AG10803 (cell line): ENCODE data around the gene A3GALT2.

ENCODE experiments used
- DNase-seq: peaks from one replicate; pipeline ENCODE4 v3.0.0; 2010; ENCODE audit warnings: low read depth
- H3K4me3 ChIP-seq: 2 replicates; pipeline ENCODE4 v1.5.1; 2011; ENCODE audit warnings: mild to moderate bottlenecking, low read length, control low read depth
- CTCF ChIP-seq: conservative IDR thresholded peaks from 2 replicates; pipeline ENCODE4 v1.5.1; 2011; ENCODE audit warnings: mild to moderate bottlenecking, low read length, control low read depth, inconsistent platforms

The A3GALT2 gene

DNA sequence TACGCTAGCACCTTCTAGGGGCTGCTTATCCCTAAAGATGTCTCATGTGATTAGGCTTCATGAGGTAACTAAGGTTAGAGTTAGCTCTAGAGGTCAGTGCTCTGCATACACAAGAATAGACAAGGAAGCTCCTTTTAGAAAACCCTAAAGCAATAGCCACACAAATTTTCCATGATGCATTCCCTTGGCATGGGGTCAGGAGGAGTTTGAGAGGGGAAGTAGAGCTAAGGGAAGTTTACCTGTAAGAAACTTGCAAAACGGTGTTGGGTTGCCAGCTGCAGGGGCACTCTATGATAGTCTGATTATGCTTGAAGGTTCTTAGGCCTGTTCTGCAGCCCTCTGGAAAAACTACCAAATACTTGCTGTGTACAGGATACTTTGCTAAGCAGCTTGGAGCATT, 39.0 kb upstream of the A3GALT2 start:
- DNase-seq, result no peak
- no peak overlapping the region for H3K4me3 ChIP-seq
- no peak for TF ChIP-seq CTCF

DNA sequence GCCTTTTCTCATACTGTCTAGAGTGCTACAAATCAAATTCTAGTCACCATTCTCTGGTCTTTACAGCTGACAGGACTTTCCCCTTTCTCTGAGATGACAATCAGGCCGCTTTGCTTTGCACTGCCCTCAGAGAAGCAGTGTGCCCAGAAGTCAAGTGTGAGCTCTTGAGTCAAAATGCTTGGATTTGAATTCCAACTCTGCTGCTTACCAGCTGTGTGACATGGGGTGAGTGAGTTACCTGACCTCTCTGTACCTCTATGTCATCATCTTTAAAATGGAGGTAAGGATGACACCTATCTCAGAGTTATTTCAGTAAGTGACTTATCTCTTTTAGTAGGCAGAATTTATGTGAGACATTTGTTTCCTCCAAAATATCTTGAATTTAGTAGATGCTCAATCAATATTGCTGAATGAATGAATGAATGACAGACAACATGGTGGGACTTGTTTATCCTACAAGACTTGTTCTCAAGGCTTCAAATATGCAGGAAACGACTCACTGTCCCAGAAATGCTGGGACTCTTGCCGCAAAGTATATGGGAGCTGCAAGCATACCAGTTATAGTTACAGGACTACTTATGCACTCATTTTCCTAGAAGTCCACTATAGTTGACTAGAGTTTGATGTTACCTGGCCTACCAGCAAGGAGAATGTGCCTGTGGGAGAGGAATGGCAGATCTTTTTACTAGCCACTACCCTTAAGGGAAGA, 38.1 kb upstream of the A3GALT2 start:
- TF ChIP-seq CTCF, result no peak
- DNase-seq, result no peak
- no peak overlapping the region for H3K4me3 ChIP-seq

DNA sequence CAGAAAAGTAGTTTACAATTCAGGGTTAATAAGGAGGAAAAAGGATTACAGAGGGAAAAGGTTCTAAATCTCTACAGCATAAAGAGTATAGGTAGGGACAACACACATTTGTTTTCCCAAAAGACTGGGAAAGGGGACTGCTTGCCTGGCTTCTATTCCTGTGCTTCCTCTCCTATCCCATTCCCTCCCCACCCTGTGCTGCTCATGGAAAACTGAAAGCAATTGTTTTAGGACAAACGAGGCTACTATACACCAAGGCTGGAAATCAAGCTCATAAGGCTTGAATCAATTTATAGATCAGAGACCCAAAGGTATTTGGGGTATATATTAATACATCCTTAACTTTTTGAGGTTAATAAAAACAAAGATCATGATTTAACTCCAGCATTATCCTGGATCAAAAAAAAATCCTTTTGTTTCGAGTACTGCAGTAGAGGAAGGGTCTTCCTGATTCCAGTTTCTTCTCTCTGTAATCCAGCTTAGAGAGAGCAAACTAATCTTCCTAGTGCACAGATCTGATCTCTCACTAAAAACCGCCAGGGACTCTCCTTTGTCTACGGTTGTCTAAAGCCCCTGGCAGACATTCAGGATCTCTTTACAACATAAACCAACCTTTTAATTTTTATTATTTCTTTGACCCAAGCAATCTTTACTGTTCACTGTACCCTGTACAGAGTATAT, 37.4 kb upstream of the A3GALT2 start:
- TF ChIP-seq CTCF, result no peak
- no peak overlapping the region for H3K4me3 ChIP-seq
- DNase-seq, result no peak

- no peak for DNase-seq
- no peak for TF ChIP-seq CTCF
- no peak overlapping the region for H3K4me3 ChIP-seq
These were observed 36.2 kb upstream of the A3GALT2 start for GRCh38 chr1:33357099-33357498.

DNA sequence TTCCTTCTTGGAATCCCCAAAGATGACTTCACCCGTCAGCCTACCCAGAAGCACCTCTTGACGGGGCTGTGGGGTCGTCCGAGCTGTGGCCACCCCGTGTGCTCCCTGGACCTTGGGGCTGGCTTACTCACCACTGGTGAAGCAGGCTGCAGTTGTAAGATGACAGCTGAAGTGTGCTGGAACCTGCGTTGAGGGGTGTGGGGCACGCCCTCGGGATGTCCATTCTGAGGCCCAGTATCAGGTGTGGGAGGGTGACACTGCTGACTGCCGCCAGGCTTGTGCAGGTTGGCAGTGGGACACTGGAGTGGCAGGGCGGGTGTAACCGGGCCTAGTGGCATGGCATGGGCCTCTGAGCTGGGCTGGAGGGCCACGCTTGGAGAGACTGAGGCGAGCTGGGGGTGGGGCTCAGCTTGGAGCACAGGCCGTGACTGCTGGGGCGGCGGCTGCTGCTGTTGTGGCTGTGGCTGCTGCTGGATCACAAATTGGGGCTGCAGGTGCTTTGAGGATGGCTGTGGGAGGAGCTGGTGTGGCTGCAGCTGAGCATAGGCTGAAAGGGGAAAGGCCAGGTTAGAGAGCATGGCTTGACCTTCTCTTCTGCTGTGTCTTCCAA, 33.9 kb upstream of the A3GALT2 start:
- H3K4me3 ChIP-seq, result no peak overlapping the region
- no peak for DNase-seq
- no peak for TF ChIP-seq CTCF

DNA sequence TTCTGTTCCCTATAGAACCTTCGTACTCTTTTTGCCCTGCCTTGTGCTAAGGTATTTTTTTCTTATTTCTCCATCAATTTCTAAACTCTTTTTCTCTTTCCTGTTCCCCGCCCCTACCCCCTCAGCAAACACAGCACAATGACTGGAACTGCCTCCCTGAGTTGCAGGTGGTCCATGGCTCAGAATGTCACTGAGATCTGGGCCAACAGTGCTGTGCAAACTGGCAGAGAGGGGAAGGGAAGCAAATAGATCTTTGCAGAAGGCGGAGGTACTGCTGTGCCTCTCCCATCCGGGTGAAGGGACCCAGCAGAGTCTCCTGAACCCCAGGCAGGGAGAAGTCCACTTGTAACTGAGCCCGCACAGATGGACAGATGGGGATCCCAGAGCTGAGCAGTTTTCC, 32.6 kb upstream of the A3GALT2 start:
- no peak for DNase-seq
- no peak for TF ChIP-seq CTCF
- no peak overlapping the region for H3K4me3 ChIP-seq

GRCh38 chr1:33351281-33351660, 30.4 kb upstream of the A3GALT2 start:
- no peak for TF ChIP-seq CTCF
- DNase-seq, result no peak
- no peak overlapping the region for H3K4me3 ChIP-seq
